Measurements from ENCODE around the gene IL21.

GRCh38 chr4:122591196-122591595 is 29.7 kb downstream of the IL21 start:
- TF ChIP-seq CTCF (IDR thresholded peaks at IDR 0.05): no peak
- TF ChIP-seq POLR2AphosphoS5 (IDR thresholded peaks at IDR 0.05; ENCODE audit: low read depth, low read length): no peak
- TF ChIP-seq TCF7L2 (IDR thresholded peaks at IDR 0.05; ENCODE audit: low read depth, low read length): no peak
- TF ChIP-seq SIN3A (IDR thresholded peaks at IDR 0.05; ENCODE audit: borderline replicate concordance, insufficient read depth, low read depth, low read length): no peak
